Activated naive CD4-positive, alpha-beta T cell treated with anti-CD3 and anti-CD28 coated beads for 36 hours (primary cell): ENCODE measurements around the gene SH3RF2. TPM values are rescaled to one million over a fixed set of nuclear protein-coding genes. Genes with fewer than 3 reads are reported as not detected.
"Not testable (repeated sequence)": the region's sequence is repeated elsewhere in the genome, so short reads cannot be mapped to it uniquely, and the experiment has no call there.

ENCODE experiments used
- CTCF ChIA-PET: fragments of 350-600 bp; sonication (Branson Sonifier 250); formaldehyde crosslinking; loops from one replicate; lab custom pipeline; 2021; ENCODE audit warnings: antibody characterized with exemption; lab: Charles Lee
- DNase-seq: peaks from one replicate; pipeline ENCODE4 v3.0.0-alpha.2; 2020
- H3K27ac Mint-ChIP-seq: one replicate; pipeline ENCODE4 v1.8.0; 2021; ENCODE audit warnings: mild to moderate bottlenecking, mixed read lengths
- H3K27me3 Mint-ChIP-seq: one replicate; pipeline ENCODE4 v1.8.0; 2021; ENCODE audit warnings: low read depth, mixed read lengths
- H3K36me3 Mint-ChIP-seq: one replicate; pipeline ENCODE4 v1.8.0; 2021; ENCODE audit warnings: low read depth, mixed read lengths
- H3K4me1 Mint-ChIP-seq: one replicate; pipeline ENCODE4 v1.8.0; 2021; ENCODE audit warnings: low read depth, mixed read lengths
- H3K4me3 Mint-ChIP-seq: one replicate; pipeline ENCODE4 v1.8.0; 2021; ENCODE audit warnings: mild to moderate bottlenecking, moderate library complexity, mixed read lengths
- H3K9me3 Mint-ChIP-seq: one replicate; pipeline ENCODE4 v1.8.0; 2021; ENCODE audit warnings: mixed read lengths
- intact Hi-C: fragments of 100-400 bp; cut with micrococcal nuclease; formaldehyde crosslinking; loops from one replicate; pipeline ENCODE4 v1.15.1; 2023
- total RNA-seq, 2 experiments: library from RNA; stranded (reverse); gene quantifications; one replicate each; pipeline ENCODE4 v1.2.3, GENCODE V29; 2021

Gene SH3RF2
- total RNA-seq, 2 experiments from 2014 or later: not detected

DNA sequence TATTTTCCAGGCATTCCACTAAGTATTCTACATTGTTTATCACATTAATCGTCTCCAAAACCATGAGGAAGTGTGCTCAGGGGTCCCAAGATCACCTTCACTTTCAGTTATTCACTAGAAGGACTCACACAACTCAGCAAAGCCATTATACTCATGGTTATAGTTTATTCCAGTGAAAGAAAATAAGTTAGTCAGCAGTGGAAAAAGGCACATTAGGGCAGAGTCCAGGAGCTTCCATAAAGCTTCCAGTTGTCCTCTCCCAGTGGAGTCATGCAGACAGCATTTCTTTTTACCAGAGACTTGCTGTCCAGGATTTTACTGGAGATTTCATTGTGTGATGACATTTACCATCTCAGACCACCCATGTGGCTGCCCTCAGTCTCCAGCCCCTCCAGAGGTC, 51.5 kb downstream of the SH3RF2 start:
- H3K4me3 Mint-ChIP-seq: no peak overlapping the region
- no peaks in the 10 kb centered on the region for H3K4me1 Mint-ChIP-seq
- intact Hi-C loops: no loop called here
- H3K27ac Mint-ChIP-seq: no peak overlapping the region
- DNase-seq: no peak
- no peaks in the 10 kb centered on the region for H3K27me3 Mint-ChIP-seq
- H3K9me3 Mint-ChIP-seq: no peaks in the 10 kb centered on the region
- no peaks in the 10 kb centered on the region for H3K36me3 Mint-ChIP-seq
- CTCF ChIA-PET: no interaction called here

DNA sequence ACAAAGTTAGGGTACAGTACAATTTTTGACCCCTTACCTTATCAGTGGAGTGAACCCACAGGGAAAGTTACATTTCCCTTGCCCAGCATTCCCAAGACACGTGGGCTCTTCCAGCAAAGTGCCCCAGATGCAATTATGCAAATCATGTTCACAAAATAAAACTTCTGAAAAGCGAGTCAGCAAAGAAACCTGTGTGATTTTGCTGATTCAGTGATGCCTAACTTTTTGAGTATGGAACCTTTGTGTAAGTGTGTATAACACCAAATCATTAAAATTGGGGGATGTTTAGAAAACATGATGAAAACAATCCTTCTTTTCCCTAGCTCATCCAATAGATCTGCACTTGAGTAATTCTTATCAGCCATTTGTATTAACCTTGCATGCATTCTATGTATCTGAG, 52.6 kb downstream of the SH3RF2 start:
- Mint-ChIP-seq H3K27me3 (no peaks in the 10 kb centered on the region), H3K36me3 (no peaks in the 10 kb centered on the region), H3K4me3 (no peak overlapping the region), H3K27ac (no peak overlapping the region), H3K9me3 (peaks cover 3% of the 10 kb centered on the region), H3K4me1 (no peaks in the 10 kb centered on the region)
- no peak for DNase-seq
- intact Hi-C loops: no loop called here
- CTCF ChIA-PET: no interaction called here

DNA sequence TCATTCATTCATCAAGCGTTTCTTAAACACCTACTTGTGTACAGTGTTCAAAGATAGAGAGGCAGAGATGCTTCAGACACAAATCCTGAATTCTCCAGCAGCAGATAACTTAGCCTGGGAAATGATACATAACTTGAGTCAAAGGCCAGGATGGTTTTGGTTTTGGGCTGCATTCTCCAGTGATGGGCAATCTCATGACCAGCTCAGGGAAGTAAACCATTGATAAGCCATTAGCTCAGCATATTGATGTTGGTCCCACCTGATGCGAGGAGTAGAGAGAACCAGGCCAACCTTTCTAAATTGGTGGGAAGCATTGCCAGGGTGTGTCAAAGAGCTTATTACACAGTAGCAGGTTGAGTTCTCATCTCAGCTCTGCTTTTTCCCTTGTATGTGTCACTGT, 53.0 kb downstream of the SH3RF2 start:
- Mint-ChIP-seq H3K4me3 (no peak overlapping the region), H3K9me3 (peaks cover 7% of the 10 kb centered on the region), H3K27ac (no peak overlapping the region), H3K27me3 (no peaks in the 10 kb centered on the region), H3K36me3 (no peaks in the 10 kb centered on the region), H3K4me1 (no peaks in the 10 kb centered on the region)
- CTCF ChIA-PET: no interaction called here
- no peak for DNase-seq
- intact Hi-C loops: no loop called here

- Mint-ChIP-seq H3K9me3 (peaks cover 7% of the 10 kb centered on the region), H3K4me3 (no peak overlapping the region), H3K27me3 (no peaks in the 10 kb centered on the region), H3K27ac (no peak overlapping the region), H3K4me1 (no peaks in the 10 kb centered on the region), H3K36me3 (no peaks in the 10 kb centered on the region)
- CTCF ChIA-PET: no interaction called here
- intact Hi-C loops: no loop called here
- DNase-seq: no peak
Measured at GRCh38 chr5:145990170-145990569, 53.8 kb downstream of the SH3RF2 start.

- intact Hi-C loops: no loop called here
- no peak overlapping the region for H3K4me3 Mint-ChIP-seq
Measured at GRCh38 chr5:145991044-145991575, 54.7 kb downstream of the SH3RF2 start.

DNA sequence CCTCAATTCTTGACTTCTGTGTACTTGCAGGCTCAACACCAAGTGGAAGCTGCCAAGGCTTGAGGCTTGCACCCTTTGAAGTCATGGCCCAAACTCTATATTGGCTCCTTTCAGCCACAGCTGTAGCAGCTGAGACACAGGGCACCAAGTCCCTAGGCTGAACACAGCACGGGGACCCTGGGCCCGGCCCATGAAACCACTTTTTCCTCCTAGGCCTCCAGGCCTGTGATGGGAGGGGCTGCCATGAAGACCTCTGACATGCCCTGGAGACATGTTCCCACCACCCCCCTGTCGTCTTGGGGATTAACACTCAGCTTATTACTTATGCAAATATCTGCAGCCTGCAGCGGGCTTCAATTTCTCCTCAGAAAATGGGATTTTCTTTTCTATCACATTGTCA, 57.2 kb downstream of the SH3RF2 start:
- H3K27me3 Mint-ChIP-seq, CTCF ChIA-PET: not testable (repeated sequence)

More at GRCh38 chr5:145991044-145991575, 54.7 kb downstream of the SH3RF2 start:
- Mint-ChIP-seq H3K9me3 (peaks cover 7% of the 10 kb centered on the region), H3K27me3 (no peaks in the 10 kb centered on the region), H3K4me1 (no peaks in the 10 kb centered on the region), H3K27ac (no peak overlapping the region), H3K36me3 (no peaks in the 10 kb centered on the region)
- no peak for DNase-seq
- CTCF ChIA-PET: no interaction called here

DNA sequence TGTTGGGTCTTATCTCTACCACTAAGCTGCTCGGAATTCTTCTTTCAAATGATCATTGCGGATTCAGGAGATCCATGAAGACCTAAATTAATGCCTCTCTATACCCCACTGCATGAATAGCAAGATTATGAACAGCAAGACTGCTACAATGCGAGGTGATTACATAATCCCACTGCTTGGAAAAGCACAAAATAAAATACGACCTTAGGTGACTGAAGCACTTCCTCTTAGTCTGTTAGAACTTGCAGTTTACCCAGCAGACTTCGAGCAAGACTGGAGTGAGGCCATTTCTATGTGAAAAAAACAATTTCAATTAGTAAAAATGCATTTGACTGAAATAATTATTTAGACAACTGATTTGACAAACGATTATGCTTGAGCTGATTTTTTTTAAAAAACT, 59.8 kb downstream of the SH3RF2 start:
- no peak for DNase-seq
- no peaks in the 10 kb centered on the region for H3K36me3 Mint-ChIP-seq
- H3K4me1 Mint-ChIP-seq: no peaks in the 10 kb centered on the region
- H3K9me3 Mint-ChIP-seq: peaks cover 7% of the 10 kb centered on the region
- no peak overlapping the region for H3K4me3 Mint-ChIP-seq
- H3K27me3 Mint-ChIP-seq: peaks cover 3% of the 10 kb centered on the region
- intact Hi-C loops: no loop called here
- H3K27ac Mint-ChIP-seq: no peak overlapping the region
- CTCF ChIA-PET: no interaction called here

More for the DNA sequence above, 57.2 kb downstream of the SH3RF2 start:
- H3K4me3 Mint-ChIP-seq, DNase-seq, H3K4me1 Mint-ChIP-seq, H3K9me3 Mint-ChIP-seq, H3K27ac Mint-ChIP-seq, H3K36me3 Mint-ChIP-seq, intact Hi-C loops: not testable (repeated sequence)

DNA sequence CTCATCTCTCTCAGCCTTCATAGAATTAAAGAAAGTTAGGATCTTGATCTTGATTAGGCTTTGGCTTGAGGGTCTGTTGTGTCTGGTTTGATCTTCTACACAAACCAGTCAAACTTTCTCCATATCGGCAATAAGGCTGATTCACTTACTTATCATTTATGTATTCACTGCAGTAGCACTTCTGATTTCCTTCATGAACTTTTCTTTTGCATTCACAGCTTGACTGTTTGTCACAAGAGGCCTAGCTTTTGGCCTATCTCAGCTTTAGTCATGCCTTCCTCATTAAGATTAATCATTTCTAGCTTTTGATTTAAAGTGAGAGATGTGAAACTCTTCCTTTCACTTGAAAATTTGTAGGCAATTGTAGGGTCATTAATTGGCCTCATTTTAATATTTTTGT, 62.8 kb downstream of the SH3RF2 start:
- Mint-ChIP-seq H3K36me3 (no peaks in the 10 kb centered on the region), H3K4me3 (no peak overlapping the region), H3K27me3 (peaks cover 3% of the 10 kb centered on the region), H3K27ac (no peak overlapping the region), H3K9me3 (peaks cover 2% of the 10 kb centered on the region), H3K4me1 (no peaks in the 10 kb centered on the region)
- intact Hi-C loops: no loop called here
- DNase-seq: no peak
- CTCF ChIA-PET: no interaction called here

- Mint-ChIP-seq H3K27ac (no peak overlapping the region), H3K4me1 (no peaks in the 10 kb centered on the region), H3K4me3 (no peak overlapping the region), H3K9me3 (no peaks in the 10 kb centered on the region), H3K36me3 (no peaks in the 10 kb centered on the region), H3K27me3 (peaks cover 3% of the 10 kb centered on the region)
- CTCF ChIA-PET: no interaction called here
- DNase-seq: no peak
- intact Hi-C loops: no loop called here
Measured at GRCh38 chr5:146000072-146000471, 63.7 kb downstream of the SH3RF2 start.

DNA sequence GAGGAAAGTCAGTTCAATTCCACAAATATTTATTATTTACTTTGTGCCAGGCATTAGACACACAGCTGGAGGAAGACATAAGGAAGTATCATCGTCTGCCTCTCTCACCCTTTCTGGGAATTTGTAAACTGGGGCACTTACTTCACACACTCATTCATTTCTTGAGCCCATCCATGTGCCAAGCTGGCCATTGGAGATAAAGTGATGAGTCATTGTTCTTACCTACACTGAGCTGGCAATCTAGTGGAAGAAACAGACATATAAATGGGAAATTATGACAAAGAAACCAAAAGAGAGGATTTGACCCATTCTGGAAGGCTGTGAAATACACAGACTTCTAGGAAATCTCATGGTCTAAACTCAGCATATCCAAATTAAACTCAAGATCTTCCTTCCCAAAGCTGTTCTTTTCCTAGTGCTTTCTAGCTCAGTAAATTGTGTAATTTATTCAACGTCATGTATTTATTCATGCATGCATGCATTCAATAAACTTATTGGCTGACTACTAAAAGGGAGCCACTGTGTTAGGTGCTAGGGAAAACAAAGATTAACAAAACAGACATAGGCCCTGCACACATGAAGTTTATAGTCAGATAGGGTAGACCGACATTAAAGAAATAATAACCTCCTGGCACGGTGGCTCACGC, 65.3 kb downstream of the SH3RF2 start:
- Mint-ChIP-seq H3K9me3 (no peaks in the 10 kb centered on the region), H3K27me3 (peaks cover 6% of the 10 kb centered on the region), H3K36me3 (no peaks in the 10 kb centered on the region), H3K4me3 (no peak overlapping the region), H3K27ac (no peak overlapping the region), H3K4me1 (no peaks in the 10 kb centered on the region)
- DNase-seq: no peak
- intact Hi-C loops: no loop called here
- CTCF ChIA-PET: no interaction called here

- no peak overlapping the region for H3K27ac Mint-ChIP-seq
- H3K4me1 Mint-ChIP-seq: no peaks in the 10 kb centered on the region
- DNase-seq: no peak
- intact Hi-C loops: no loop called here
- CTCF ChIA-PET: no interaction called here
- no peak overlapping the region for H3K4me3 Mint-ChIP-seq
- H3K36me3 Mint-ChIP-seq: no peaks in the 10 kb centered on the region
- H3K9me3 Mint-ChIP-seq: no peaks in the 10 kb centered on the region
- peaks cover 3% of the 10 kb centered on the region for H3K27me3 Mint-ChIP-seq
Measured at GRCh38 chr5:146002491-146002890, 66.1 kb downstream of the SH3RF2 start.

- intact Hi-C loops: no loop called here
- Mint-ChIP-seq H3K9me3 (no peaks in the 10 kb centered on the region), H3K4me3 (no peak overlapping the region), H3K27me3 (peaks cover 3% of the 10 kb centered on the region), H3K4me1 (no peaks in the 10 kb centered on the region), H3K27ac (no peak overlapping the region), H3K36me3 (no peaks in the 10 kb centered on the region)
- DNase-seq: no peak
- CTCF ChIA-PET: no interaction called here
Measured at GRCh38 chr5:146003852-146004251, 67.5 kb downstream of the SH3RF2 start.

- CTCF ChIA-PET: interaction anchor here (0.6 kb wide), 1 partner anchor 1622 kb away, joined by 3 read pairs; no protein-coding TSS in a partner anchor
- no peak overlapping the region for H3K27ac Mint-ChIP-seq
Measured at GRCh38 chr5:146005264-146005663, 68.9 kb downstream of the SH3RF2 start.

More at GRCh38 chr5:146005264-146005663, 68.9 kb downstream of the SH3RF2 start:
- H3K36me3 Mint-ChIP-seq: no peaks in the 10 kb centered on the region
- H3K9me3 Mint-ChIP-seq: no peaks in the 10 kb centered on the region
- no peak for DNase-seq
- H3K4me1 Mint-ChIP-seq: no peaks in the 10 kb centered on the region
- H3K27me3 Mint-ChIP-seq: peaks cover 3% of the 10 kb centered on the region
- intact Hi-C loops: no loop called here
- no peak overlapping the region for H3K4me3 Mint-ChIP-seq
